ENCODE results near the gene KRT2.

DNA sequence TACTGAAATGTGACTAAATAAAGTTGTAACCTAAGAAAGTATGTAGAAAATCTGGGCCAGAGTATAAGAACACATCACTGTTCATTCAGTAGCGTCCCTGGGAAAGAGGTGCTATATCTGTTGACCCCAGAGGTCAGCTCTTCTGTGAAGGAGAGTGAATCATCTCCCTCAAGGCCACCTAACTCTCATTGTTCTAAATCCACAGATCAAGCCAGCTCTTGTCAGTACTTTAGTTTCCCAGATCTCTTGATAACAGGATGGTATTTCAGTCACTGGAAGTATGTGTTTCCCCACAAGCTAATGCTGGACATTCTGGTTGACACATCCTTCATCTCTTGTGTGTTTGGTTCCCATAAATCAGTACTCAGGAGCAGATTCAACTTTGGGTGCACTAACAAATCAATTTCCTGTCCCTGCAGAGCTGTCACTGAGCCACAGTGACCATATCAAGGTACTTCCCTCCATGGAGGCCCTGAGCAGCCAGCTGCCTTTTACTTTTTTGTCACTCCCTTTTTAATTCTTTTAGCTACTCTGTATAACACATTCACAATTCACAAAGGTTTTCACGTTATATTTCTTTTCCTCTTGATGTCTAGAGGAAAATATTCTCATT is 20.4 kb upstream of the KRT2 start:
- TF ChIP-seq, protein P1, sequence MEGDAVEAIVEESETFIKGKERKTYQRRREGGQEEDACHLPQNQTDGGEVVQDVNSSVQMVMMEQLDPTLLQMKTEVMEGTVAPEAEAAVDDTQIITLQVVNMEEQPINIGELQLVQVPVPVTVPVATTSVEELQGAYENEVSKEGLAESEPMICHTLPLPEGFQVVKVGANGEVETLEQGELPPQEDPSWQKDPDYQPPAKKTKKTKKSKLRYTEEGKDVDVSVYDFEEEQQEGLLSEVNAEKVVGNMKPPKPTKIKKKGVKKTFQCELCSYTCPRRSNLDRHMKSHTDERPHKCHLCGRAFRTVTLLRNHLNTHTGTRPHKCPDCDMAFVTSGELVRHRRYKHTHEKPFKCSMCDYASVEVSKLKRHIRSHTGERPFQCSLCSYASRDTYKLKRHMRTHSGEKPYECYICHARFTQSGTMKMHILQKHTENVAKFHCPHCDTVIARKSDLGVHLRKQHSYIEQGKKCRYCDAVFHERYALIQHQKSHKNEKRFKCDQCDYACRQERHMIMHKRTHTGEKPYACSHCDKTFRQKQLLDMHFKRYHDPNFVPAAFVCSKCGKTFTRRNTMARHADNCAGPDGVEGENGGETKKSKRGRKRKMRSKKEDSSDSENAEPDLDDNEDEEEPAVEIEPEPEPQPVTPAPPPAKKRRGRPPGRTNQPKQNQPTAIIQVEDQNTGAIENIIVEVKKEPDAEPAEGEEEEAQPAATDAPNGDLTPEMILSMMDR (IDR thresholded peaks at IDR 0.05; ENCODE audit: insufficient read depth, low read depth, low read length) = no peak
- TF ChIP-seq EZH2 (IDR thresholded peaks at IDR 0.05; ENCODE audit: insufficient read depth, low read length) = no peak

Measured in astrocyte (in vitro differentiated cells and primary cell).